ENCODE measurements around the gene CEP57L1. TPM values are rescaled to one million over a fixed set of nuclear protein-coding genes. Genes with fewer than 3 reads are reported as not detected.
"Not testable (repeated sequence)": the region's sequence is repeated elsewhere in the genome, so short reads cannot be mapped to it uniquely, and the experiment has no call there.

The CEP57L1 gene
- total and polyA plus RNA-seq, 2 donors (not counting 1 experiment from before 2014, with no cell fraction given), result 3.1 to 8.8 TPM

- TF ChIP-seq CTCF (IDR thresholded peaks at IDR 0.05), result no peak
- TF ChIP-seq EZH2 (IDR thresholded peaks at IDR 0.05; ENCODE audit: borderline replicate concordance, insufficient read depth, low read depth, low read length, poor library complexity, severe bottlenecking), result no peak
- Histone ChIP-seq H3K4me2 (replicated peaks; ENCODE audit: low read depth, low read length, poor library complexity, severe bottlenecking) (no peak overlapping the region), H2AFZ (ENCODE audit: insufficient read depth, low read depth, low read length, poor library complexity, severe bottlenecking) (no peak overlapping the region), H3K27me3 (replicated peaks in 1 of 4; ENCODE audit: control extremely low read depth in 1 of 4, control insufficient read depth in 3 of 4, insufficient read depth in 4 of 4, low read length in 3 of 4) (peaks cover 0 to 4% (median 0%) of the 10 kb centered on the region in 4 experiments), H3K36me3 (replicated peaks in 1 of 2; ENCODE audit: control extremely low read depth in 1 of 2, control insufficient read depth in 1 of 2, extremely low read depth in 1 of 2, insufficient read depth in 2 of 2, low read length in 1 of 2) (no peaks in the 10 kb centered on the region), H3K79me2 (ENCODE audit: control insufficient read depth, insufficient read depth, low read length) (no peaks in the 10 kb centered on the region), H3K4me1 (ENCODE audit: control insufficient read depth in 2 of 2, insufficient read depth in 2 of 2, low read length in 2 of 2) (peaks cover 8 to 15% of the 10 kb centered on the region in 2 donors), H4K20me1 (ENCODE audit: control insufficient read depth, insufficient read depth, low read length, poor library complexity, severe bottlenecking) (no peaks in the 10 kb centered on the region), H3K4me3 (ENCODE audit: control extremely low read depth in 1 of 5, extremely low read depth in 1 of 5, insufficient read depth in 1 of 5, low read depth in 2 of 5, low read length in 4 of 5) (no peak overlapping the region), H3K27ac (ENCODE audit: low read length in 2 of 2) (no peak overlapping the region), H3K9ac (ENCODE audit: low read length) (no peak overlapping the region), H3K9me3 (ENCODE audit: control extremely low read depth in 1 of 3, control insufficient read depth in 2 of 3, insufficient read depth in 1 of 3, low read length in 2 of 3) (peaks cover under 1 to 8% (median 7%) of the 10 kb centered on the region in 3 donors)
- Mint-ChIP-seq H3K9me3 (ENCODE audit: insufficient read depth) (peaks cover 11% of the 10 kb centered on the region), H3K27ac (no peak overlapping the region), H3K27me3 (peaks cover 11% of the 10 kb centered on the region), H3K4me3 (no peak overlapping the region), H3K4me1 (peaks cover 9% of the 10 kb centered on the region)
- intact Hi-C loops (cut with micrococcal nuclease), result loop anchor here (1.0 to 10.0 kb wide), 8 partner anchors 93 to 1203 kb away; partner anchors contain the start of genes AK9, CEP57L1, FIG4 and PPIL6
- no peak for DNase-seq
- 22% methylated on average over 5 of the region's 5 CpGs for WGBS (ENCODE audit: insufficient coverage)
- no peak for ATAC-seq (ENCODE audit: low read depth)
- ChIA-PET POLR2A (interaction anchor here (1.0 kb wide), 1 partner anchor 195 kb away, joined by 5 read pairs; the partner anchor contains the start of gene CD164), CTCF (interaction anchor here (0.6 to 3.7 kb wide), 27 partner anchors 13 to 1203 kb away, joined by 3 to 124 read pairs (median 4); partner anchors contain the start of genes AK9, CD164, FIG4 and PPIL6)
These were observed 92.8 kb downstream of the CEP57L1 start for GRCh38 chr6:109188115-109188411.

DNA sequence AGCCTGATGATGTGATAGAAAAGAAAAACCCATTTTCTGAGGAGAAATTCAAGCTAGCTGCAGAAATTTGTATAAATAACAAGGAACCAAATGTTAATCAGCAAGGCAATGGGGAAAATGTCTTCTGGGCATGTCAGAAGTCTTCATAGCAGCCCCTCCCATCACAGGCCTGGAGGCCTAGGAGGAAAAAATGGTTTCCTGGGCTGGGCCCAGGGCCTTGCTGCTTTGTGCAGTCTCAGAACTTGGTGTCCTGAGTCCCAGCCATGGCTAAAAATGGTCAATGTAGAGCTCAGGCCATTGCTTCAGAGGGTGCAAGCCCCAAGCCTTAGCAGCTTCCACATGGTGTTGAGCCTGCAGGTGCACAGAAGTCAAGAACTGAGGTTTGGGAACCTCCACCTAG is 96.1 kb downstream of the CEP57L1 start:
- H3K27me3 ChIP-seq (replicated peaks in 1 of 4; ENCODE audit: control extremely low read depth in 1 of 4, control insufficient read depth in 3 of 4, insufficient read depth in 4 of 4, low read length in 3 of 4); CTCF ChIA-PET; H3K4me1 ChIP-seq (ENCODE audit: control insufficient read depth in 2 of 2, insufficient read depth in 2 of 2, low read length in 2 of 2); DNase-seq; H4K20me1 ChIP-seq (ENCODE audit: control insufficient read depth, insufficient read depth, low read length, poor library complexity, severe bottlenecking); intact Hi-C loops (cut with micrococcal nuclease); H3K27ac Mint-ChIP-seq; H3K36me3 ChIP-seq (replicated peaks in 1 of 2; ENCODE audit: control extremely low read depth in 1 of 2, control insufficient read depth in 1 of 2, extremely low read depth in 1 of 2, insufficient read depth in 2 of 2, low read length in 1 of 2); H3K4me2 ChIP-seq (replicated peaks; ENCODE audit: low read depth, low read length, poor library complexity, severe bottlenecking); H3K4me3 ChIP-seq (ENCODE audit: control extremely low read depth in 1 of 5, extremely low read depth in 1 of 5, insufficient read depth in 1 of 5, low read depth in 2 of 5, low read length in 4 of 5); H3K9ac ChIP-seq (ENCODE audit: low read length); ATAC-seq (ENCODE audit: low read depth); POLR2A ChIA-PET; H3K27me3 Mint-ChIP-seq; H3K27ac ChIP-seq (ENCODE audit: low read length in 2 of 2); H3K79me2 ChIP-seq (ENCODE audit: control insufficient read depth, insufficient read depth, low read length); H3K4me3 Mint-ChIP-seq; H2AFZ ChIP-seq (ENCODE audit: insufficient read depth, low read depth, low read length, poor library complexity, severe bottlenecking); H3K4me1 Mint-ChIP-seq; H3K9me3 ChIP-seq (ENCODE audit: control extremely low read depth in 1 of 3, control insufficient read depth in 2 of 3, insufficient read depth in 1 of 3, low read length in 2 of 3): not testable (repeated sequence)
- peaks cover 11% of the 10 kb centered on the region for H3K9me3 Mint-ChIP-seq (ENCODE audit: insufficient read depth)

Measured in B cell (primary cell).